ENCODE data around the gene TTYH2. TPM values are rescaled to one million over a fixed set of nuclear protein-coding genes. Genes with fewer than 3 reads are reported as not detected.
A peak's percentile ranks its signal among the peaks of the same experiment; 100 is the strongest.

TTYH2 gene
- total RNA-seq, 1 donor = 1.4 TPM

- no peaks in the 10 kb centered on the region for H3K36me3 ChIP-seq (ENCODE audit: insufficient read depth, low read length)
- no peaks in the 10 kb centered on the region for H3K27me3 ChIP-seq (ENCODE audit: insufficient read depth, low read length)
- H3K9me3 ChIP-seq (ENCODE audit: low read depth, low read length) = no peaks in the 10 kb centered on the region
- H3K79me2 ChIP-seq (ENCODE audit: insufficient read depth, low read length) = no peaks in the 10 kb centered on the region
- TF ChIP-seq, protein P1, sequence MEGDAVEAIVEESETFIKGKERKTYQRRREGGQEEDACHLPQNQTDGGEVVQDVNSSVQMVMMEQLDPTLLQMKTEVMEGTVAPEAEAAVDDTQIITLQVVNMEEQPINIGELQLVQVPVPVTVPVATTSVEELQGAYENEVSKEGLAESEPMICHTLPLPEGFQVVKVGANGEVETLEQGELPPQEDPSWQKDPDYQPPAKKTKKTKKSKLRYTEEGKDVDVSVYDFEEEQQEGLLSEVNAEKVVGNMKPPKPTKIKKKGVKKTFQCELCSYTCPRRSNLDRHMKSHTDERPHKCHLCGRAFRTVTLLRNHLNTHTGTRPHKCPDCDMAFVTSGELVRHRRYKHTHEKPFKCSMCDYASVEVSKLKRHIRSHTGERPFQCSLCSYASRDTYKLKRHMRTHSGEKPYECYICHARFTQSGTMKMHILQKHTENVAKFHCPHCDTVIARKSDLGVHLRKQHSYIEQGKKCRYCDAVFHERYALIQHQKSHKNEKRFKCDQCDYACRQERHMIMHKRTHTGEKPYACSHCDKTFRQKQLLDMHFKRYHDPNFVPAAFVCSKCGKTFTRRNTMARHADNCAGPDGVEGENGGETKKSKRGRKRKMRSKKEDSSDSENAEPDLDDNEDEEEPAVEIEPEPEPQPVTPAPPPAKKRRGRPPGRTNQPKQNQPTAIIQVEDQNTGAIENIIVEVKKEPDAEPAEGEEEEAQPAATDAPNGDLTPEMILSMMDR (IDR thresholded peaks at IDR 0.05; ENCODE audit: extremely low read depth, low read depth, low read length) = no peak
- DNase-seq (ENCODE audit: insufficient read length, low spot score, missing footprints) = peak; percentile 11
- no peak overlapping the region for H2AFZ ChIP-seq (ENCODE audit: low read length)
- no peak overlapping the region for H3K4me2 ChIP-seq (ENCODE audit: insufficient read depth, low read length)
- no peaks in the 10 kb centered on the region for H3K4me1 ChIP-seq (ENCODE audit: insufficient read depth, low read length)
- H3K4me3 ChIP-seq (ENCODE audit: insufficient read depth, low read length) = no peak overlapping the region
- no peak overlapping the region for H3K27ac ChIP-seq (ENCODE audit: low read depth, low read length)
- H4K20me1 ChIP-seq (ENCODE audit: insufficient read depth, low read length) = no peaks in the 10 kb centered on the region
These were observed 31.2 kb upstream of the TTYH2 start for GRCh38 chr17:74182041-74182723.

GRCh38 chr17:74183411-74183810 lies 30.0 kb upstream of the TTYH2 start:
- Histone ChIP-seq H3K4me2 (ENCODE audit: insufficient read depth, low read length) (no peak overlapping the region), H3K4me3 (ENCODE audit: insufficient read depth, low read length) (no peak overlapping the region), H3K4me1 (ENCODE audit: insufficient read depth, low read length) (no peaks in the 10 kb centered on the region), H4K20me1 (ENCODE audit: insufficient read depth, low read length) (no peaks in the 10 kb centered on the region), H3K79me2 (ENCODE audit: insufficient read depth, low read length) (no peaks in the 10 kb centered on the region), H3K36me3 (ENCODE audit: insufficient read depth, low read length) (no peaks in the 10 kb centered on the region), H3K27me3 (ENCODE audit: insufficient read depth, low read length) (peaks cover 3% of the 10 kb centered on the region), H3K27ac (ENCODE audit: low read depth, low read length) (no peak overlapping the region), H3K9me3 (ENCODE audit: low read depth, low read length) (no peaks in the 10 kb centered on the region), H2AFZ (ENCODE audit: low read length) (no peak overlapping the region)
- DNase-seq (ENCODE audit: insufficient read length, low spot score, missing footprints) = no peak
- TF ChIP-seq, protein P1 (IDR thresholded peaks at IDR 0.05; ENCODE audit: extremely low read depth, low read depth, low read length) = no peak

- Histone ChIP-seq H4K20me1 (ENCODE audit: insufficient read depth, low read length) (no peaks in the 10 kb centered on the region), H3K9me3 (ENCODE audit: low read depth, low read length) (no peaks in the 10 kb centered on the region), H3K27ac (ENCODE audit: low read depth, low read length) (no peak overlapping the region), H3K4me2 (ENCODE audit: insufficient read depth, low read length) (no peak overlapping the region), H3K27me3 (ENCODE audit: insufficient read depth, low read length) (peaks cover 3% of the 10 kb centered on the region), H3K79me2 (ENCODE audit: insufficient read depth, low read length) (no peaks in the 10 kb centered on the region), H2AFZ (ENCODE audit: low read length) (no peak overlapping the region), H3K36me3 (ENCODE audit: insufficient read depth, low read length) (no peaks in the 10 kb centered on the region), H3K4me1 (ENCODE audit: insufficient read depth, low read length) (no peaks in the 10 kb centered on the region), H3K4me3 (ENCODE audit: insufficient read depth, low read length) (no peak overlapping the region)
- DNase-seq (ENCODE audit: insufficient read length, low spot score, missing footprints) = no peak
- TF ChIP-seq, protein P1 (IDR thresholded peaks at IDR 0.05; ENCODE audit: extremely low read depth, low read depth, low read length) = no peak
These were observed 27.7 kb upstream of the TTYH2 start for GRCh38 chr17:74185571-74186185.

DNA sequence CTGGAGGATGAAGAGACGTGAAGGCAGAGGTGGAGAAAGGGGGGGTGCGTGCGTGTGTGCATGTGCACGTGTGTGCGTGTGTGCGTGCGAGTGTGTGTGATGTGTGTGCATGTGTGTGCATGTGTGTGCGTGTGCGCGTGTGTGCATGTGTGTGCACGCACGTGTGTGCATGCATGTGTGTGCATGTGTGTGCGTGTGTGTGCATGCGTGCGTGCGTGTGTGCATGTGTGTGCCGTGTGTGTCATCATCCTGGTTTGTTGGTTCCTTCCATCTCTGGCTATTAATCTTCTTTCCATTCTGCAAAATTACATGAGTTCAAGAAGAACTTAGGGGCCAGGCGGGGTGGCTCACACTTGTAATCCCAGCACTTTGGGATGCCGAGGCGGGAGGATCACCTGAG lies 26.9 kb upstream of the TTYH2 start:
- Histone ChIP-seq H3K79me2 (ENCODE audit: insufficient read depth, low read length) (no peaks in the 10 kb centered on the region), H3K27ac (ENCODE audit: low read depth, low read length) (no peak overlapping the region), H3K4me1 (ENCODE audit: insufficient read depth, low read length) (no peaks in the 10 kb centered on the region), H3K4me2 (ENCODE audit: insufficient read depth, low read length) (no peak overlapping the region), H3K36me3 (ENCODE audit: insufficient read depth, low read length) (no peaks in the 10 kb centered on the region), H3K4me3 (ENCODE audit: insufficient read depth, low read length) (no peak overlapping the region), H3K9me3 (ENCODE audit: low read depth, low read length) (no peaks in the 10 kb centered on the region), H2AFZ (ENCODE audit: low read length) (no peak overlapping the region), H3K27me3 (ENCODE audit: insufficient read depth, low read length) (peaks cover 3% of the 10 kb centered on the region), H4K20me1 (ENCODE audit: insufficient read depth, low read length) (no peaks in the 10 kb centered on the region)
- TF ChIP-seq, protein P1 (IDR thresholded peaks at IDR 0.05; ENCODE audit: extremely low read depth, low read depth, low read length) = no peak
- DNase-seq (ENCODE audit: insufficient read length, low spot score, missing footprints) = no peak
